Raji (cell line): ENCODE measurements around the gene BNIPL.
A peak's percentile ranks its signal among the peaks of the same experiment; 100 is the strongest.

Experiments used
- POLR2A ChIP-seq: IDR thresholded peaks from 2 replicates; pipeline ENCODE4 v1.6.1; 2011; ENCODE audit warnings: low read depth, low read length, control low read depth; ENCODE audit not compliant: insufficient read depth

Gene BNIPL

DNA sequence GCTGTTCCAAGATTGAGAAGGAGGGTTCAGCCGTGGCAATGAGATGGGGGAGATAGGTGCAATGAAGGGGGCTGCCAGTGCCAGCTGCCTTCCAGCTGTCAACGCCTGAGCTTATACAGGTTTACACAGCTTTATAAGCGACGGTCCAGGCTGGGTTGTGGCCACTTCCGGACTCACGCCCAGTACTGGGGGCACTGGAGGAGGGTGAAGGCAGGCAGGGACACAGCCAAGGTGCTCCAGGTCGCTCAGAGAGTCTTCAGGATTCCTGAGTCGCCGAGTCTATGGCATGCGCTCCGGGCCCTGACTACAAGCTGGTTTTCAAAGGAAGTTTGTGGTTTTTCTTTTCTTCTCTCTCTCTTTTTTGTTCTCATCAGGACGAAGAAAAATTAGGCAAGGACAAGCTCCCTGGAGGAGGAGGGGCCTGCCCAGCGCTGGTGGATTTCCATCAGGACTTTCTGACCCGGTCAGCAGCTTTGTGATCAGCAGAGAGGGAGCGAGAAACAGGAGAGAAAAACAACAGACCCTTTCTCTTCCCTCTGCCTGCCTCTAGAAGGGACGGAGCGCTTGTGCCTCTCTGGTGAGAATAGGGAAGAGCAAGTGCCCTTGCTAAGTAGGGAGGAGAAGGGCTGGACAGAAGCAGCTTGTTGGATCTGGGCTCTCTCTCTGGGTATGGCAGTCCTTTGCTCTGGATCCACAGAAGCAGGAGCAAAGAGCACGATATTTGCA lies 29.9 kb upstream of the BNIPL start, which contains the start of gene MINDY1:
Gene MINDY1 (minus strand): TSS at position 576 of the 726 bp plus-strand sequence. CDS start 4,285 bp downstream, outside the sequence.
- TF ChIP-seq POLR2A, result peak; percentile 39; the same call in 1 of the 2 replicates

DNA sequence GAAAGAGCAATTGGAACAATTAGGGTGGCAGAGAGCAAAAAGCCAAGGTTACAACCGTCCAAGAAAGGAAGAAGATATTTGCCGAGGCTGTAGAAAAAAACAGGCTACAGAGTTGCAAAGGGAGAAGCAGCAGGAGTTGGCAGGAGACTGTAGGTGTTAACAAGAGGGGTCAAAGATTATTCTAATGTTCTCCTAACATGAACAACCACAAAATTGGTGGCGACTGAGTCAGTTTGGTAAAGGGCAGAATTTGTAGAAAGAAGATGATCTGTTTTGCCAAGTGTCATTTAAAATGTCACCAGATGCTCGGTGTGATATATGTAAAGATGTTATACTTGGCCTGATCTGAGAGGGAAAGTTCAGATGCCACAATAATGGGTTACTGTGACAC lies 28.5 kb upstream of the BNIPL start:
- no peak for TF ChIP-seq POLR2A

DNA sequence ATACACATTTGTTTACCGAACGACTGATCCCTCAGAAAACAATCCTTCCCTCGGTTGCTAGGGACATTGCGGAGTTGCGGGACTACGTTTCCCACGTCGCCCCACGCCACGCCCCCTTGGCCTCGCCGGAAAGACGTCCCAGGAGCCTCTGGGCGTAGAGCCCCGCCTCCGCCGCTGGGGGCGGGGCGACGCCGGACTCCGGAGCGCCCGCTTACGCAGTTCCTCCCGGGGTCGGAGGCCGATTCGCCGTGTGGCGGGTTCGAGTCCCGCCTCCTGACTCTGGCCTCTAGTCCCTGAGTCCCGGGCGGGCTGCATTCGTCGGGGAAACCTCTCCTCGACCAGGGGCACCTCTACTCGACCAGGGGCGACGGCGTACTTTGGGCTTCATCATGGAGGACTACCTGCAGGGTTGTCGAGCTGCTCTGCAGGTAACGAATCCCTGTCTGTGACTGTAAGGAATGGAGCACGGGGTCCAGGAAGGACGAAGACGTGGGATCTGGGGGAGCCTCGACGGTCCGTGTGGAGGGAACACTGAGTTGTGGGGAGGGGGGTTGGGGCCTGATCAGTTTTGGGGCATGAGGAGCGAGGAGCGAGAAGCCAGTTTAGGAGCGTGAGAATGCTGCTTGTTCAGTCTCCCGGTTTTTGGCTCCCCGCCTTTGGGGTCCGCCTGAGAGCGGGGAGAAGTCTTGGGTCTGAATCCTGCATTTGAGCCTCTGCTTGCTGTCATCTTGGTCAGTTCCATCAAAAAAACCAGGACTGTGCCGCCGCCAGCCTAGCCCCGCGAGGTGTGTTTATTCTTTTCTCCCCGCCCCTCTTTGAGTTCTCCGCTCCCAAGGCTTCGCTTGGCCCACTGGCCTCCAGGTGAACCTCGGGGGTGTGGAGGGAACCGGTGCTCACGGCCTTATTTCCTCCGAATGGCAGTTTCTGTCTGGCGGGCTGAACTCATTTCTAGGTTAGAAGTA lies 27.9 kb upstream of the BNIPL start, which contains the start of gene PRUNE1:
Gene PRUNE1 (plus strand): TSS at position 206 of the 962 bp plus-strand sequence. CDS start 184 bp downstream, at position 390.
- TF ChIP-seq POLR2A, result peak; percentile 67

DNA sequence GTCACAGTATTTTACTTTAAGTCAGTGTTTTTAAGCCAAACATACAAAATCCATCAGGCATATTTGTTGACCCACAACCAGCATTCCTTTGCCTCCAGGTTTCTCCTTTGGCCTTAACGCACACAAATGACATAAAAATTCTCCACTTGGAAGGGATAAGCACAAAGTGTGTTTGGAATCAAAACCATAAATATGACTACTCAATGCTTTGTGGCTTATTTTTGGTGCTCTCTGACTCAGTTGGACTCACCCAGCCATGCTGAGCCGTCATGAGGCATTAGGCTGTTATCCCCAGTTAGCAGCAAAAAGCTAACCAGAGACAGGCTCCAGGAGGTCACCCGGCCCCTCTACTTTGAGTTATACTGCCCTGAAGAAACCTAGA lies 27.2 kb upstream of the BNIPL start:
- no peak for TF ChIP-seq POLR2A

DNA sequence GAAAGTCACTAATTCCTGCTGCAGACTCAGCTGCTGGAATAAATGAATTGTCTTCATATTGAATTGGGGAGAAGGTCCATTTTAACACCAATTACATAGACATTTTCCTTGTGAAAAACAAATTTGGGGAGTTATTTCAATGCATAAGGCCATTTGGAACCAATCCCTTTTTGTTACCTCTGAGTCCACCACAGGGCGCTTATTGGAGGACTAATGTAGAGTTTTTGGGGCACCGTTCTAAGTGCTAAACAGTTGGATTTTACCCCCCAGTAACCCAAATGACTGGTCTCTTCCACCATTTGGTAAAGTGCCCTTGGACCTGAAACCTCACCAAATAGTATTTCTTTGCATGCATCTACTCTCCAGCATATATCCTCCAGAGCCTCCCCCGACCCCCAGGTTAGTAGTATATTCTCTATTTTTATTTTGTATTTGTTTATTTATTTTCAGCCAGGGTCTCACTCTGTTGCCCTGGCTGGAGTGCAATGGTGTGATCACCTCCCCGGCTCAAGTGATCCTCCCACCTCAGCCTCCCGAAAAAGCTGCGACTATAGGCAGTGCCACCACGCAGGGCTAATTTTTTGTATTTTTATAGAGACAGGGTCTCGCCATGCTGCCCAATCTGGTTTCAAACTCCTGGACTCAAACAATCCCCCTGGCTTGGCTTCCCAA lies 26.6 kb upstream of the BNIPL start:
- TF ChIP-seq POLR2A, result no peak

DNA sequence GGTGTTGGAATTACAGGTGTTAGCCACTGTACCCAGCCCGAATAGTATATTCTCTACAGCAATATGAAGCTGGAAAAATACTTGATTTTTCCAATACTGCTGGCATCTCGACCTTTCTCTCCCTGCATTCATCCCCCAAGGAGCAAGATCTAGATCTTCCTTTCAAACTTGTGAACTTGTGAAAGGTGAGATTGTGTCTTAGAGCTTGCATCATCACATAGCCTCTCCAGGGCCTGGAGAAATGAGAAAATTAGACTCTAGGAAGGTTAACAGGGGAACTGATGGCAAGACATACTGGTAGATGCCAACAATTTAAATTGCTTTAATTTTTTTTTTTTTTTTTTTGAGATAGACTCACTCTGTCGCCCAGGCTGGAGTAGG lies 26.1 kb upstream of the BNIPL start:
- no peak for TF ChIP-seq POLR2A

DNA sequence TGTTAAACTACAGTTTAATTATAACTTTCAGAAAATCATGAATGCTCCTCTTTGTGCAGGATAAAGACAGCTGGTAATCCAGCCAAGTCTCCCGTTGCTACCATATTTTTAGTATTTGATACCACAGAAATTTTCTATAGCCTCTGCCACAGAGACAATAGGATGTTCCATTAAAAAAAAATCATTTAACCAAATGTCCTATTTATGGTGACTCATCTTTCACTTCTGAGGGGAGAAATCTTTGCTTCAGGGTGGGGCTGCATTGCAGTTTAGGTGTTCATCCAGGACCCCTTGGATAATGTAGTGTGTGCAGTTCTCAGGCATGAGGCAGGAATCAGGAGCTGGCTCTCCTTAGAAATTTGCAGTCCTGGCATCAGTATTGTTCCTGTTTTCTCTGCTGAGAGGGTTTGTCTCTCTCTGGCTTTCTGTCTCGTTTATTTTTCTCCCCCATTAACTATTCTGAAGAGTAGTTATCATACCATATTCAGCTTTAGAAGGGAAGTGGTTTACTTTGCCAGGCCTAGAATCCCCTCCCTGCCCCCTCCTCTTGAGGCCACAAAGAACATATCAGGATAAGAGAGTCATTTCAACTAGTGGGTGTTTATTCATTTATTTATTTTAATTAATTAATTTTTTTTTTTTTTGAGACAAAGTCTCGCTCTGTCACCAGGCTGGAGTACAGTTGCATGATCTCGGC lies 25.1 kb upstream of the BNIPL start:
- no peak for TF ChIP-seq POLR2A

DNA sequence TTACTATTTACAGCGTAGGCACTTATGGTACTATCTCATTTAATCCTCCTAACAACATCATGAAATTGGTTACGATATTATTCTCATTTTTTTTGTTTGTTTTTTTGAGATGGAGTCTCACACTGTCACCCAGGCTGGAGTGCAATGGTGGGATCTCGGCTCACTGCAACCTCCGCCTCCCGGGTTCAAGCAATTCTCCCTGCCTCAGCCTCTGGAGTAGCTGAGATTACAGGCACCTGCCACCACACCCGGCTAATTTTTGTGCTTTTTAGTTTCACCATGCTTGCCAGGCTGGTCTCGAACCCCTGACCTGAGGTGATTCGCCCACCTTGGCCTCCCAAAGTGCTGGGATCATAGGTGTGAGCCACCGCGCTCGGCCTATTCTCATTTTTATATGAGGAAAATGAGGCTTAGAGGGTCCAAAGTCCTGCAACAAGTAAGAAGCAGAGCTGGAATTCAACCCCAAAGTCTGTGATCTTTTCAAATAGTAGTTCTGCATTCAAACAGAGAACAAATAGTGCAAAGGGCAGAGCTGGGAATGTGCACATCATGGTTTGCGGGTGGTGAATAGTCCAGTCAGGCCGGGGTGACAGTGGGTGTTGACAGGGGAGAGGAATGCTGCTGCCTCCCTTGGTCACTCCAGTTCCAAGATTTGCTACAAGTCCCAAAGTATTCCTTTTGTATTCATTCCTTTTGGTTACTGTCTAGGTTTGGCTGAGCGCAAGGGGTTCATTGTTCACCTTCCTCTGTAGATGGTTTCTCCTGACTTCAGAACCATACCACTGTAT lies 23.5 kb upstream of the BNIPL start:
- no peak for TF ChIP-seq POLR2A

DNA sequence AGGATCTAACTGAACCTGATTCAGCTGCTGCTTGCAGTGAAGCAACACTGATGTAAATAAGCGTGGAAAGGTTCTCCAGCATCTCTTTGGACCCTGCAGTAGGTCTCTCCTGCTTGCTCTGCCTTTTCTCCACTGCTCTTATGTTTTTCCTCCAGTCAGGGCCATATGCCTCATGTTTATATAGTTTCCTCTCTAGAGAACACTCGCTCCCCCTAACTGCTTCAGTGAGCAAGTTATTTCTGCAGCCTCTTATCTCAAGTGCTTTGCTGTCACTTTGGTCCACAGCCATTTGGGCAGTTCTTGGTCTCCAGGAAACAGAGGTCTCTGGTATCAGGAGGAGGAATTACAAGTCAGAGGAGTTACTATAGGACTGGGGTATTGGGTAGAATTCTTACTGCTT lies 22.9 kb upstream of the BNIPL start:
- TF ChIP-seq POLR2A, result no peak

DNA sequence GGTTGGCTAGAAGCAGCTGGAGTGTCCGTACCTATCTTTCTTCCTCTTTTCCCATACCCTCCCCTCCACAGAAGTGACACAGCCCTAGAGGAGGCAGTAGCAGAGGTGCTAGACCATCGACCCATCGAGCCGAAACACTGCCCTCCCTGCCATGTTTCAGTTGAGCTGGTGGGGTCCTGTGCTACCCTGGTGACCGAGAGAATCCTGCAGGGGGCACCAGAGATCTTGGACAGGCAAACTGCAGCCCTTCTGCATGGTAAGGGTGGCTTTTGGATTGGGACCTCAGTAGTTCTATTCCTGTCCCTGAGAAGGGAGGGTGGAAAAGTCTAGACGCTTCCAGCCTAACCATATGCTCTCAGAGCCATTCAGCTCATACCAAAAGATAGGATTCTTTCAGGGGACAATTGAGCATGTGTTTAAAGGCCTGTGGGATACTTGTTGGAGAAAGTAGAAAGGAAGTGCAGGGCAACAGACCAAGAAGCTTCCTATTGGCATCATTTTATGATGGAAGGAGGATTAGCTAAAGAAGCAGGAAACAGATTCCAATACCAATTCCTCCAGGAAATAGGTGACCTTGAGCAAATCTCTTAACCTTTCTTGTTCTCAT lies 11.7 kb upstream of the BNIPL start:
- TF ChIP-seq POLR2A, result no peak

DNA sequence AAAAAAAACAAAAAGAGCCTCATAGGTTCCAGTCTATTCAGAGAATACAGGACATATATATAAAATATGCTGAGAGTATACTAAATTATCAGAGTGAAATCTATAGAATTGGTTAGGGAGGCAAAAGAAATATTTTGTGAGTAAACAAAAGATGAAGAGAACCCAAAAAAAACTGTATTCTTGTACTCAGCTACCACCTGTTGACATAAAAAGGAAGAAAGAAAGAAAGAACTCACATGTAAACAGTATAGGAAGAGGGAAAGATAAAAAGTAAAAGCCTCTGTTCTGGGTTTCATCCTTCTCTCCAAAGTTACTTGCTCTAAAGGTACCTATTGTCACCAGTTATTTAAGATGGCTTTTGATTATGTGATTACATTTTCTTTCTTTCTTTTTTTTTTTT lies 9.9 kb upstream of the BNIPL start:
- no peak for TF ChIP-seq POLR2A

DNA sequence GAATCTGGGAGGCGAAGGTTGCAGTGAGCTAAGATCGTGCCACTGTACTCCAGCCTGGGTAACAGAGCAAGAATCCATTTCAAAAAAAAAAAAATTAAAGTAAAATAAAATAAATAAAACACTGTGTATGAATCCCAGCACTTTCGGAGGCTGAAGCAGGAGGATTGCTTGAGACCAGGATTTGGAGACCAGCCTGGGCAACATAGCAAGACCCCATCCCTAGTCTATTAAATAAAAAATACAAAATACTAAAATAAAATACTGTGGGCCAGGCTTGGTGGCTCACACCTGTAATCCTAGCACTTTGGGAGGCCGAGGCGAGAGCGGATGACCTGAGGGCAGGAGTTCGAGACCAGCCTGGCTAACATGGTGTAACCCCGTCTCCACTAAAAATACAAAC lies 4.2 kb upstream of the BNIPL start:
- TF ChIP-seq POLR2A, result no peak

DNA sequence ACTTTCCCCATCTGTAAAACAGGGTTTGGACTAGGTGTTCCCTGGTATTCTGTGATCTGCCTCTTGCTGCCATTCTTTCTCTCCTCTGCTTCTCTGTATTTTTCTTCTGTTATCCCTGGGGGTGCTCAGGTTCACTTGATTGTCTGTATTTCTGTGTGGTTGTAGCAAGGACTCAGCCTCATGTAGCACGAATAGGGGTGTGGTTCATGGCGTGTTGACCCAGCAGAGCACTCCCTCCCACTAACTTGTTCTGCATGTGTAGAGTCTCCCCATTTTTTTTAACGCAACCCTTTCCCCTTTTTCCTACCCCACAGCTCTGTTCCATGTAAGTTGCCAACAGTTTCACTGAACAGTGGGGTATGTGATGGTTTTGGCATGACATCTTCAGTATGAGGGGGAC lies 1.2 kb upstream of the BNIPL start:
- no peak for TF ChIP-seq POLR2A

DNA sequence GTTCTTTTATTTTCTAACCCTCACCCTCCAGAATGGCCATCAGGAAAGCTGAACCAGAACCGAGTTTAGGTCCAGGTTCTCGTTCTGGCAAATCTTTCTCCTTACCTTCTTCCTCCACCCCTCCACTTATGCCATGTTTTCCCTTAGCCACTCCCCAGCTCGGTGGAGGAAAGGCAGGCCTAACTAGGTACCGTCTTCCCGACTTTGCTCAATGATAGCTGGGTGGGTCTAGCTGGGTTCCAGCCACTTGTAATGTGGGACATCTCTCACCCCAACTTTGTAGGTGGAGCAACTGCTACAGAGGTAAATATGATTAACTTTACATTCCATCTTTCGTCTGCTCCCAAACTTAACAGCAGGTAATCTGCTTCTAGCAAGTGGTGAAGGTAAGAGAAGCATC lies 646 bp downstream of the BNIPL start:
- no peak for TF ChIP-seq POLR2A
